HCT116 (cell line): ENCODE results near the gene GPLD1. TPM values are rescaled to one million over a fixed set of nuclear protein-coding genes. Genes with fewer than 3 reads are reported as not detected.

Experiments
- ATAC-seq: fragments of 200-7000 bp; cut with Tn5 transposase; 2 replicates; pipeline ENCODE4 v1.9.1; 2020; ENCODE audit warnings: mild to moderate bottlenecking, moderate library complexity
- BruUV-seq: library from RNA; stranded (reverse); fragments of 400-500 nt; replicated peaks from 2 replicates; lab custom pipeline; 2021; lab: Mats Ljungman, UMichigan
- CTCF ChIA-PET: fragments of 300-600 bp; sonication (Branson Sonifier 250); formaldehyde crosslinking; loops from one replicate; lab custom pipeline; 2021; ENCODE audit warnings: antibody characterized with exemption; lab: Charles Lee
- POLR2A ChIA-PET: fragments of 300-600, 350-600 bp; sonication (Branson Sonifier 250); formaldehyde crosslinking; loops from one replicate; lab custom pipeline; 2021; ENCODE audit warnings: antibody characterized with exemption; lab: Charles Lee
- RAD21 ChIA-PET, 2 experiments: fragments of 300-600 bp; sonication (Branson Sonifier 250); formaldehyde crosslinking; loops; one replicate each; lab custom pipeline; 2023; ENCODE audit warnings: low total read pairs in 2 of 2; ENCODE audit not compliant: uncharacterized antibody in 2 of 2, unreplicated experiment in 2 of 2, low non-redundant PET in 1 of 2; lab: Charles Lee
- DNase-seq: peaks from one replicate; pipeline ENCODE4 v3.0.0-alpha.2; 2010; ENCODE audit warnings: low read depth, low spot score
- H2AFZ ChIP-seq: fragments of 200-600 bp; shearing (Covaris generic), sonication (generic); 2 replicates; pipeline ENCODE4 v1.6.1; 2017; ENCODE audit warnings: low read depth, mixed run types, mixed read lengths, antibody characterized with exemption, low read length; ENCODE audit not compliant: poor library complexity, severe bottlenecking
- H3K27ac ChIP-seq: 2 replicates; pipeline ENCODE4 v1.5.1; 2012; ENCODE audit warnings: low read depth, low read length
- H3K27me3 ChIP-seq: fragments of 200-600 bp; sonication (generic); 2 replicates; pipeline ENCODE4 v1.6.1; 2016; ENCODE audit warnings: mixed run types, low read length, mixed read lengths; ENCODE audit not compliant: insufficient read depth
- H3K36me3 ChIP-seq, 2 experiments: fragments of 200-500 bp in 1 of 2; fragments of 200-600 bp in 1 of 2; sonication (Bioruptor generic) in 1 of 2; sonication (generic) in 1 of 2; 2 replicates each; pipeline versions ENCODE4 v1.5.1 to v1.6.1; 2014 to 2016; ENCODE audit warnings: low read length in 2 of 2, inconsistent platforms in 1 of 2, mixed read lengths in 1 of 2, mixed run types in 1 of 2; ENCODE audit not compliant: insufficient read depth in 2 of 2, control insufficient read depth in 1 of 2
- H3K4me1 ChIP-seq, 2 experiments: fragments of 200-600 bp in 1 of 2; sonication (generic) in 1 of 2; 2 replicates each; pipeline versions ENCODE4 v1.5.1 to v1.6.1; 2012 to 2017; ENCODE audit warnings: low read length in 2 of 2, inconsistent platforms in 1 of 2, mild to moderate bottlenecking in 1 of 2, mixed read lengths in 1 of 2, mixed run types in 1 of 2, moderate library complexity in 1 of 2; ENCODE audit not compliant: insufficient read depth in 2 of 2, control insufficient read depth in 1 of 2
- H3K4me2 ChIP-seq: fragments of 200-600 bp; sonication (generic); 2 replicates; pipeline ENCODE4 v1.6.1; 2017; ENCODE audit warnings: mixed run types, low read length, mixed read lengths
- H3K4me3 ChIP-seq, 2 experiments: fragments of 200-600 bp in 1 of 2; sonication (generic) in 1 of 2; replicated peaks in 1 of 2; 2 replicates each; pipeline ENCODE4 v1.5.1; 2011 to 2016; ENCODE audit warnings: low read length in 2 of 2, control low read depth in 1 of 2, low read depth in 1 of 2, mild to moderate bottlenecking in 1 of 2, mixed read lengths in 1 of 2, mixed run types in 1 of 2
- H3K79me2 ChIP-seq: fragments of 200-600 bp; sonication (generic); 2 replicates; pipeline ENCODE4 v1.6.1; 2017; ENCODE audit warnings: mild to moderate bottlenecking, mixed run types, low read length, moderate library complexity, mixed read lengths; ENCODE audit not compliant: insufficient read depth
- H3K9ac ChIP-seq: fragments of 200-600 bp; sonication (generic); 2 replicates; pipeline ENCODE4 v1.6.1; 2016; ENCODE audit warnings: low read length, mixed read lengths
- H3K9me2 ChIP-seq: fragments of 200-600 bp; sonication (generic), shearing (Covaris generic); 2 replicates; pipeline ENCODE4 v1.6.1; 2017; ENCODE audit warnings: mixed run types, mild to moderate bottlenecking, moderate library complexity; ENCODE audit not compliant: insufficient read depth
- H3K9me3 ChIP-seq, 2 experiments: fragments of 200-500 bp in 1 of 2; fragments of 200-600 bp in 1 of 2; sonication (Bioruptor generic) in 1 of 2; sonication (generic) in 1 of 2; 2 replicates each; pipeline ENCODE4 v1.6.1; 2014 to 2017; ENCODE audit warnings: low read length in 2 of 2, mixed read lengths in 2 of 2, inconsistent platforms in 1 of 2, low read depth in 1 of 2, mild to moderate bottlenecking in 1 of 2, mixed run types in 1 of 2, moderate library complexity in 1 of 2; ENCODE audit not compliant: control insufficient read depth in 1 of 2, insufficient read depth in 1 of 2
- H4K20me1 ChIP-seq: fragments of 200-600 bp; sonication (generic), shearing (Covaris generic); 2 replicates; pipeline ENCODE4 v1.6.1; 2017; ENCODE audit warnings: mixed run types, mild to moderate bottlenecking, moderate library complexity; ENCODE audit not compliant: insufficient read depth
- CEBPB ChIP-seq: IDR thresholded peaks from 2 replicates; pipeline ENCODE4 v1.6.1; 2012; ENCODE audit warnings: low read depth
- ELF1 ChIP-seq: IDR thresholded peaks from 2 replicates; pipeline ENCODE4 v1.6.1; 2012; ENCODE audit warnings: low read depth, borderline replicate concordance
- EZH2 ChIP-seq: fragments of 200-600 bp; sonication (generic); IDR thresholded peaks from 2 replicates; pipeline ENCODE4 v1.6.1; 2017; ENCODE audit warnings: antibody characterized with exemption, mixed run types
- JUND ChIP-seq: IDR thresholded peaks from 2 replicates; pipeline ENCODE4 v1.6.1; 2012
- POLR2A ChIP-seq: IDR thresholded peaks from 2 replicates; pipeline ENCODE4 v1.7.0; 2011; ENCODE audit warnings: borderline replicate concordance; ENCODE audit not compliant: insufficient read depth, insufficient read length; ENCODE audit errors: extremely low read depth
- POLR2AphosphoS5 ChIP-seq: IDR thresholded peaks from 2 replicates; pipeline ENCODE4 v1.6.1; 2011; ENCODE audit warnings: mild to moderate bottlenecking, low read depth, low read length, moderate library complexity
- SRF ChIP-seq: IDR thresholded peaks from 2 replicates; pipeline ENCODE4 v1.6.1; 2012; ENCODE audit warnings: low read depth
- TCF7L2 ChIP-seq: IDR thresholded peaks from 2 replicates; pipeline ENCODE4 v1.7.0; 2011; ENCODE audit warnings: borderline replicate concordance, inconsistent platforms; ENCODE audit not compliant: insufficient read depth, insufficient read length; ENCODE audit errors: extremely low read depth
- YY1 ChIP-seq: IDR thresholded peaks from 2 replicates; pipeline ENCODE4 v1.6.1; 2011; ENCODE audit warnings: low read length, low read depth, moderate library complexity, mild to moderate bottlenecking; ENCODE audit not compliant: insufficient replicate concordance; ENCODE audit errors: extremely low read depth
- ZFX ChIP-seq: fragments of 450-650 bp; IDR thresholded peaks from 2 replicates; pipeline ENCODE4 v1.6.1; 2017
- ZNF274 ChIP-seq: fragments of 200-500 bp; sonication (Bioruptor generic); IDR thresholded peaks from 2 replicates; pipeline ENCODE4 v1.6.1; 2014; ENCODE audit warnings: mild to moderate bottlenecking, low read depth, low read length, inconsistent platforms
- intact Hi-C: fragments of 100-400 bp; cut with micrococcal nuclease; formaldehyde crosslinking; loops from 2 replicates; pipeline ENCODE4 v1.10.0; 2022
- total RNA-seq: library from RNA; stranded (reverse); gene quantifications from one replicate; pipeline ENCODE4 v1.2.1, GENCODE V29; 2021; ENCODE audit not compliant: unreplicated experiment
- TF ChIP-seq, protein P1 (sequence below): IDR thresholded peaks from 2 replicates; pipeline ENCODE4 v1.6.1; 2012
- TF ChIP-seq, protein P2 (sequence below), 3 experiments: fragments of 200-600 bp in 1 of 3; sonication (generic) in 1 of 3; IDR thresholded peaks in 2 of 3; conservative IDR thresholded peaks in 1 of 3; 2 replicates each; pipeline ENCODE4 v1.5.1; 2012 to 2017; ENCODE audit warnings: low read depth in 2 of 3, low read length in 2 of 3, antibody characterized with exemption in 1 of 3, borderline replicate concordance in 1 of 3, control low read depth in 1 of 3, mild to moderate bottlenecking in 1 of 3, mixed read lengths in 1 of 3, mixed run types in 1 of 3, moderate library complexity in 1 of 3; ENCODE audit not compliant: insufficient read depth in 1 of 3
- TF ChIP-seq, protein P3 (sequence below): IDR thresholded peaks from 2 replicates; pipeline ENCODE4 v1.6.1; 2012

GPLD1 gene
- total RNA-seq, 1 experiment from 2014 or later: 2.1 TPM

DNA sequence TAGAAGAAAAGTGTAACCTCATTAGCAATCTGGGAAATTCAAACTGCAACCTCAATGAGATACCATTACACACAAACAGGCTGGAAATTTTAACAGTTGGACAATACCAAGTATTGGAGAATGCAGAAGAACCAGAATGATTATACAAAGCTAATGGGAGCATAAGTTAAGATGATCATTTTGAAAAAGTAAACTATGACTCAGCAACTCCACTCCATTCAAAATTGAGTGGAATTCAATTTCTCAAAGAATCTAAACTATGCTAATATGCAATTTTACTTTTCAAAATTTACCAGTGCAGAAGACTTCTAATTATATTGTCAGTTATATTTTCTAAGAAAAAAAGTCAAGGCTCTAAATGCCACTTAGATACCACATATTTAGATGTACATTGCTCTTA lies 17.2 kb downstream of the GPLD1 start:
- TF ChIP-seq JUND (no peak), SRF (no peak), EZH2 (no peak), ZNF274 (no peak), TCF7L2 (no peak), CEBPB (no peak), YY1 (no peak), ZFX (no peak), POLR2AphosphoS5 (no peak), ELF1 (no peak), POLR2A (no peak)
- TF ChIP-seq, protein P1, sequence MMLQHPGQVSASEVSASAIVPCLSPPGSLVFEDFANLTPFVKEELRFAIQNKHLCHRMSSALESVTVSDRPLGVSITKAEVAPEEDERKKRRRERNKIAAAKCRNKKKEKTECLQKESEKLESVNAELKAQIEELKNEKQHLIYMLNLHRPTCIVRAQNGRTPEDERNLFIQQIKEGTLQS: no peak
- TF ChIP-seq, protein P2, sequence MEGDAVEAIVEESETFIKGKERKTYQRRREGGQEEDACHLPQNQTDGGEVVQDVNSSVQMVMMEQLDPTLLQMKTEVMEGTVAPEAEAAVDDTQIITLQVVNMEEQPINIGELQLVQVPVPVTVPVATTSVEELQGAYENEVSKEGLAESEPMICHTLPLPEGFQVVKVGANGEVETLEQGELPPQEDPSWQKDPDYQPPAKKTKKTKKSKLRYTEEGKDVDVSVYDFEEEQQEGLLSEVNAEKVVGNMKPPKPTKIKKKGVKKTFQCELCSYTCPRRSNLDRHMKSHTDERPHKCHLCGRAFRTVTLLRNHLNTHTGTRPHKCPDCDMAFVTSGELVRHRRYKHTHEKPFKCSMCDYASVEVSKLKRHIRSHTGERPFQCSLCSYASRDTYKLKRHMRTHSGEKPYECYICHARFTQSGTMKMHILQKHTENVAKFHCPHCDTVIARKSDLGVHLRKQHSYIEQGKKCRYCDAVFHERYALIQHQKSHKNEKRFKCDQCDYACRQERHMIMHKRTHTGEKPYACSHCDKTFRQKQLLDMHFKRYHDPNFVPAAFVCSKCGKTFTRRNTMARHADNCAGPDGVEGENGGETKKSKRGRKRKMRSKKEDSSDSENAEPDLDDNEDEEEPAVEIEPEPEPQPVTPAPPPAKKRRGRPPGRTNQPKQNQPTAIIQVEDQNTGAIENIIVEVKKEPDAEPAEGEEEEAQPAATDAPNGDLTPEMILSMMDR (IDR thresholded peaks at IDR 0.05 in 2 of 3, conservative IDR thresholded peaks at IDR 0.05 in 1 of 3; ENCODE audit: borderline replicate concordance in 1 of 3, insufficient read depth in 1 of 3, low read depth in 2 of 3, low read length in 2 of 3): no peak
- TF ChIP-seq, protein P3, sequence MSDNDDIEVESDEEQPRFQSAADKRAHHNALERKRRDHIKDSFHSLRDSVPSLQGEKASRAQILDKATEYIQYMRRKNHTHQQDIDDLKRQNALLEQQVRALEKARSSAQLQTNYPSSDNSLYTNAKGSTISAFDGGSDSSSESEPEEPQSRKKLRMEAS: no peak
- H3K4me2 ChIP-seq: no peak overlapping the region

More for the DNA sequence above, 17.2 kb downstream of the GPLD1 start:
- ATAC-seq (no peak), DNase-seq (no peak)
- POLR2A ChIA-PET: no interaction called here
- H3K4me1 ChIP-seq: 0 out of 4 replicates have a peak, but pooled peaks cover 0 to 2% of the 10 kb centered on the region in 2 experiments
- intact Hi-C loops: no loop called here
- RAD21 ChIA-PET: no interaction called here
- CTCF ChIA-PET: no interaction called here
- no TSS peak for BruUV-seq
- H2AFZ ChIP-seq: peak overlapping the region; percentile 2
- no peaks in the 10 kb centered on the region for H3K79me2 ChIP-seq
- no peaks in the 10 kb centered on the region for H3K9me2 ChIP-seq
- no peaks in the 10 kb centered on the region for H3K36me3 ChIP-seq
- no peaks in the 10 kb centered on the region for H3K9me3 ChIP-seq
- no peaks in the 10 kb centered on the region for H4K20me1 ChIP-seq
- H3K27me3 ChIP-seq: no peaks in the 10 kb centered on the region
- H3K27ac ChIP-seq: no peak overlapping the region
- H3K9ac ChIP-seq: no peak overlapping the region
- no peak overlapping the region for H3K4me3 ChIP-seq
